Hepatocyte (in vitro differentiated cells): ENCODE results near the gene TMEM213.

Experiments used
- EZH2 ChIP-seq: fragments of 200-600 bp; sonication (generic); IDR thresholded peaks from 2 replicates; pipeline ENCODE4 v1.6.1; 2016; ENCODE audit warnings: antibody characterized with exemption, mild to moderate bottlenecking, borderline replicate concordance
- EZH2phosphoT487 ChIP-seq: fragments of 200-600 bp; sonication (generic); IDR thresholded peaks from one replicate; pipeline ENCODE4 v1.6.1; 2018; ENCODE audit warnings: antibody characterized with exemption, mild to moderate bottlenecking, low read depth, moderate library complexity; ENCODE audit not compliant: unreplicated experiment, severe bottlenecking
- TF ChIP-seq, protein P1 (sequence below): fragments of 200-600 bp; sonication (generic); IDR thresholded peaks from 2 replicates; pipeline ENCODE4 v1.5.1; 2016; ENCODE audit warnings: antibody characterized with exemption, mild to moderate bottlenecking; ENCODE audit not compliant: poor library complexity

DNA sequence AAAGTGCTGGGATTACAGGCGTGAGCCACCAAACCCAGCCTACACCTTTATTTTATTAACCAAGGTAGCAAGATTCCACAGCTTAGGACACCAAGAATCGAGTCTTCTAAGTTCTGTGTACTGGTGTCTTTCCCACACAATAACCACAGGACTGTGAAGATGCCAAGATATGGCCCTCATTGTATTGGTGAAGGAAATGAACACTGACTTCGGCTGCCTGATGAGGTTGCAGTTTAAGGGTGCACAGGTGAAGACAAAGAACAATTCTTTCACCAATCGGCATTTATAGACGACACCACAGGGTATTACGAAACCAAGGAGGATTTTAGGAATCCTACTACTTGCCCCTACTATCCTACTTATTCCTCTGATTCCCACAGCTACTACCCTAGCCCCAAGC is 49.1 kb upstream of the TMEM213 start:
- TF ChIP-seq, protein P1, sequence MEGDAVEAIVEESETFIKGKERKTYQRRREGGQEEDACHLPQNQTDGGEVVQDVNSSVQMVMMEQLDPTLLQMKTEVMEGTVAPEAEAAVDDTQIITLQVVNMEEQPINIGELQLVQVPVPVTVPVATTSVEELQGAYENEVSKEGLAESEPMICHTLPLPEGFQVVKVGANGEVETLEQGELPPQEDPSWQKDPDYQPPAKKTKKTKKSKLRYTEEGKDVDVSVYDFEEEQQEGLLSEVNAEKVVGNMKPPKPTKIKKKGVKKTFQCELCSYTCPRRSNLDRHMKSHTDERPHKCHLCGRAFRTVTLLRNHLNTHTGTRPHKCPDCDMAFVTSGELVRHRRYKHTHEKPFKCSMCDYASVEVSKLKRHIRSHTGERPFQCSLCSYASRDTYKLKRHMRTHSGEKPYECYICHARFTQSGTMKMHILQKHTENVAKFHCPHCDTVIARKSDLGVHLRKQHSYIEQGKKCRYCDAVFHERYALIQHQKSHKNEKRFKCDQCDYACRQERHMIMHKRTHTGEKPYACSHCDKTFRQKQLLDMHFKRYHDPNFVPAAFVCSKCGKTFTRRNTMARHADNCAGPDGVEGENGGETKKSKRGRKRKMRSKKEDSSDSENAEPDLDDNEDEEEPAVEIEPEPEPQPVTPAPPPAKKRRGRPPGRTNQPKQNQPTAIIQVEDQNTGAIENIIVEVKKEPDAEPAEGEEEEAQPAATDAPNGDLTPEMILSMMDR: no peak
- TF ChIP-seq EZH2 (no peak), EZH2phosphoT487 (no peak)
